ENCODE measurements around the gene CHRNA4. TPM values are rescaled to one million over a fixed set of nuclear protein-coding genes. Genes with fewer than 3 reads are reported as not detected.

Gene CHRNA4
- total and polyA plus RNA-seq, 2 of the 13 experiments (the other 11 are each of a cell fraction or from before 2014, with no cell fraction given) = not detected

DNA sequence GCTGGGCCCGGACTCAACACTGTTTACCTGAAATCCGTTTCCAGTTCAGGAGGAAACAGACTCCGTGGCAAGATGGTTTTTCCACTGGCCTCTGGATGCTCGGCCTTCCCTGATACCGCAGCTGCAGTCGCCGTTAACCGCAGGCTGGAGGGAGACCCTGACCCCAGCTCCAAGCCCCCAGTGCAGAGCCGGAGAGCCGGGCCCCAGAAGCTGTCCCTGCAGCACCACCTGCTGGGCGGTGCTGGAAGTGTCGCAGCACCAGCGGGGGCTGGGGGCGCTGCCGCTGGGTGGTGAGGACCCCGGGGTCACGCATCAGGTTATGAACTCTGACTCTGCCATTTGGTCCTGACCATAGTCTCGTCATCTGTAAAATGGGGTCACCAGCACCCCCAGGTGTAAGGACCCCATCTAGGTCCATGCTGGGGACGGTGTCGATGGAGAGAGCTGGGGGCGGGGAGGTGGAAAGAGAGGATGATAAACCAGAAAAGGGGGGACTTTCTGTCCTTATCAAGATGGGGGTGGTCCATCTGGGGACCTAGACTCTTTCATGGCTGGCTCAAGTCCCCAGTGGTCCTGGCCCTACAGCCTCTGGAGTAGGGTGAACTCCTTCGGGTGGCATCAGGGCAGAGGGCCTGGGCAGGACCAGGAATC lies 20.8 kb upstream of the CHRNA4 start (continued):
- TF ChIP-seq ZNF737 (CRISPR knock-in tag; IDR thresholded peaks at IDR 0.05; ENCODE audit: borderline replicate concordance) (no peak), RFXAP (CRISPR knock-in tag; IDR thresholded peaks at IDR 0.05; ENCODE audit: borderline replicate concordance) (0 out of 2 replicates have a peak, but pooled peaks have one; percentile 64), NFRKB (IDR thresholded peaks at IDR 0.05) (no peak), GABPA (IDR thresholded peaks at IDR 0.05; ENCODE audit: low read depth, low read length) (no peak), GABPA (CRISPR knock-in tag; IDR thresholded peaks at IDR 0.05; ENCODE audit: low read depth) (no peak), ZNF788 (CRISPR knock-in tag; IDR thresholded peaks at IDR 0.05; ENCODE audit: borderline replicate concordance) (no peak), CBX2 (IDR thresholded peaks at IDR 0.05; ENCODE audit: low read depth, low read length) (no peak), CBX2 (CRISPR knock-in tag; IDR thresholded peaks at IDR 0.05; ENCODE audit: low read depth) (no peak), SRSF9 (IDR thresholded peaks at IDR 0.05; ENCODE audit: borderline replicate concordance, insufficient read depth, low read depth, low read length, poor library complexity, severe bottlenecking) (no peak), ZNF282 (IDR thresholded peaks at IDR 0.05; ENCODE audit: partially characterized antibody) (no peak), ZNF816 (CRISPR knock-in tag; IDR thresholded peaks at IDR 0.05; ENCODE audit: borderline replicate concordance) (no peak), ZNF543 (CRISPR knock-in tag; IDR thresholded peaks at IDR 0.05) (no peak), GATAD1 (CRISPR knock-in tag; IDR thresholded peaks at IDR 0.05) (no peak), TAF1 (CRISPR knock-in tag; IDR thresholded peaks at IDR 0.05) (no peak), NAIF1 (CRISPR knock-in tag; IDR thresholded peaks at IDR 0.05; ENCODE audit: borderline replicate concordance) (no peak), HNRNPLL (IDR thresholded peaks at IDR 0.05; ENCODE audit: low read depth, low read length, poor library complexity, severe bottlenecking) (peak; percentile 55), ELF4 (CRISPR knock-in tag; IDR thresholded peaks at IDR 0.05; ENCODE audit: borderline replicate concordance) (no peak), ELF1 (CRISPR knock-in tag; IDR thresholded peaks at IDR 0.05) (0 out of 2 replicates have a peak, but pooled peaks have one; percentile 28), ZNF329 (CRISPR knock-in tag; IDR thresholded peaks at IDR 0.05; ENCODE audit: low read depth) (0 out of 2 replicates have a peak, but pooled peaks have one; percentile 21), ZNF530 (CRISPR knock-in tag; IDR thresholded peaks at IDR 0.05; ENCODE audit: low read depth) (no peak)
- TF ChIP-seq, protein P1, sequence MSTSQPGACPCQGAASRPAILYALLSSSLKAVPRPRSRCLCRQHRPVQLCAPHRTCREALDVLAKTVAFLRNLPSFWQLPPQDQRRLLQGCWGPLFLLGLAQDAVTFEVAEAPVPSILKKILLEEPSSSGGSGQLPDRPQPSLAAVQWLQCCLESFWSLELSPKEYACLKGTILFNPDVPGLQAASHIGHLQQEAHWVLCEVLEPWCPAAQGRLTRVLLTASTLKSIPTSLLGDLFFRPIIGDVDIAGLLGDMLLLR (CRISPR knock-in tag; IDR thresholded peaks at IDR 0.05) = no peak
- TF ChIP-seq, protein P2, sequence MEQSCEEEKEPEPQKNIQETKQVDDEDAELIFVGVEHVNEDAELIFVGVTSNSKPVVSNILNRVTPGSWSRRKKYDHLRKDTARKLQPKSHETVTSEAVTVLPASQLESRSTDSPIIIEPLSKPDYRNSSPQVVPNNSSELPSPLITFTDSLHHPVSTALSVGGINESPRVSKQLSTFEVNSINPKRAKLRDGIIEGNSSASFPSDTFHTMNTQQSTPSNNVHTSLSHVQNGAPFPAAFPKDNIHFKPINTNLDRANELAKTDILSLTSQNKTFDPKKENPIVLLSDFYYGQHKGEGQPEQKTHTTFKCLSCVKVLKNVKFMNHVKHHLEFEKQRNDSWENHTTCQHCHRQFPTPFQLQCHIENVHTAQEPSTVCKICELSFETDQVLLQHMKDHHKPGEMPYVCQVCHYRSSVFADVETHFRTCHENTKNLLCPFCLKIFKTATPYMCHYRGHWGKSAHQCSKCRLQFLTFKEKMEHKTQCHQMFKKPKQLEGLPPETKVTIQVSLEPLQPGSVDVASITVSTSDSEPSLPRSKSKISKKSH (CRISPR knock-in tag; IDR thresholded peaks at IDR 0.05; ENCODE audit: borderline replicate concordance) = peak; percentile 58; the same call in 1 of the 2 replicates
- TF ChIP-seq, protein P3, sequence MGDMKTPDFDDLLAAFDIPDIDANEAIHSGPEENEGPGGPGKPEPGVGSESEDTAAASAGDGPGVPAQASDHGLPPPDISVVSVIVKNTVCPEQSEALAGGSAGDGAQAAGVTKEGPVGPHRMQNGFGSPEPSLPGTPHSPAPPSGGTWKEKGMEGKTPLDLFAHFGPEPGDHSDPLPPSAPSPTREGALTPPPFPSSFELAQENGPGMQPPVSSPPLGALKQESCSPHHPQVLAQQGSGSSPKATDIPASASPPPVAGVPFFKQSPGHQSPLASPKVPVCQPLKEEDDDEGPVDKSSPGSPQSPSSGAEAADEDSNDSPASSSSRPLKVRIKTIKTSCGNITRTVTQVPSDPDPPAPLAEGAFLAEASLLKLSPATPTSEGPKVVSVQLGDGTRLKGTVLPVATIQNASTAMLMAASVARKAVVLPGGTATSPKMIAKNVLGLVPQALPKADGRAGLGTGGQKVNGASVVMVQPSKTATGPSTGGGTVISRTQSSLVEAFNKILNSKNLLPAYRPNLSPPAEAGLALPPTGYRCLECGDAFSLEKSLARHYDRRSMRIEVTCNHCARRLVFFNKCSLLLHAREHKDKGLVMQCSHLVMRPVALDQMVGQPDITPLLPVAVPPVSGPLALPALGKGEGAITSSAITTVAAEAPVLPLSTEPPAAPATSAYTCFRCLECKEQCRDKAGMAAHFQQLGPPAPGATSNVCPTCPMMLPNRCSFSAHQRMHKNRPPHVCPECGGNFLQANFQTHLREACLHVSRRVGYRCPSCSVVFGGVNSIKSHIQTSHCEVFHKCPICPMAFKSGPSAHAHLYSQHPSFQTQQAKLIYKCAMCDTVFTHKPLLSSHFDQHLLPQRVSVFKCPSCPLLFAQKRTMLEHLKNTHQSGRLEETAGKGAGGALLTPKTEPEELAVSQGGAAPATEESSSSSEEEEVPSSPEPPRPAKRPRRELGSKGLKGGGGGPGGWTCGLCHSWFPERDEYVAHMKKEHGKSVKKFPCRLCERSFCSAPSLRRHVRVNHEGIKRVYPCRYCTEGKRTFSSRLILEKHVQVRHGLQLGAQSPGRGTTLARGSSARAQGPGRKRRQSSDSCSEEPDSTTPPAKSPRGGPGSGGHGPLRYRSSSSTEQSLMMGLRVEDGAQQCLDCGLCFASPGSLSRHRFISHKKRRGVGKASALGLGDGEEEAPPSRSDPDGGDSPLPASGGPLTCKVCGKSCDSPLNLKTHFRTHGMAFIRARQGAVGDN (CRISPR knock-in tag; IDR thresholded peaks at IDR 0.05) = peak; percentile 56
- TF ChIP-seq, protein P4, sequence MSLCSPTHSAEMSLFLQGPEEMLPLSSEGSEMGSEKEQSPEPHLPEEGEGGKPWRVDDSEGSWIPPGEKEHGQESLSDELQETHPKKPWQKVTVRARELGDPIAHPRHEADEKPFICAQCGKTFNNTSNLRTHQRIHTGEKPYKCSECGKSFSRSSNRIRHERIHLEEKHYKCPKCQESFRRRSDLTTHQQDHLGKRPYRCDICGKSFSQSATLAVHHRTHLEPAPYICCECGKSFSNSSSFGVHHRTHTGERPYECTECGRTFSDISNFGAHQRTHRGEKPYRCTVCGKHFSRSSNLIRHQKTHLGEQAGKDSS (CRISPR knock-in tag; IDR thresholded peaks at IDR 0.05; ENCODE audit: borderline replicate concordance, low read depth) = peak; percentile 77; the same call in 1 of the 2 replicates
